GM21825 (cell line): Measurements from ENCODE around the gene PECR.
"Not testable (repeated sequence)": the region's sequence is repeated elsewhere in the genome, so short reads cannot be mapped to it uniquely, and the experiment has no call there.

Experiments
- ATAC-seq: cut with Tn5 transposase; IDR thresholded peaks from one replicate; pipeline ENCODE4 v1.9.1; 2021; ENCODE audit warnings: mild to moderate bottlenecking, moderate library complexity; ENCODE audit not compliant: unreplicated experiment

Gene PECR

GRCh38 chr2:216003876-216004696 lies 77.5 kb downstream of the PECR start:
- no peak for ATAC-seq

GRCh38 chr2:216002693-216003092 lies 78.9 kb downstream of the PECR start:
- no peak for ATAC-seq

GRCh38 chr2:216002101-216002678 lies 79.4 kb downstream of the PECR start:
- no peak for ATAC-seq

- peak; percentile 40 for ATAC-seq
Measured at GRCh38 chr2:216001216-216002100, 80.2 kb downstream of the PECR start.

GRCh38 chr2:215998636-215999035 lies 83.0 kb downstream of the PECR start:
- no peak for ATAC-seq

GRCh38 chr2:215997219-215997618 lies 84.4 kb downstream of the PECR start:
- no peak for ATAC-seq

GRCh38 chr2:215994911-215995310 lies 86.7 kb downstream of the PECR start:
- no peak for ATAC-seq

GRCh38 chr2:215988556-215989207 lies 92.9 kb downstream of the PECR start:
- not testable (repeated sequence) for ATAC-seq
